ENCODE results near the gene DCUN1D4. TPM values are rescaled to one million over a fixed set of nuclear protein-coding genes. Genes with fewer than 3 reads are reported as not detected.

Gene DCUN1D4
- total RNA-seq, 1 experiment from 2014 or later = 42.8 TPM

DNA sequence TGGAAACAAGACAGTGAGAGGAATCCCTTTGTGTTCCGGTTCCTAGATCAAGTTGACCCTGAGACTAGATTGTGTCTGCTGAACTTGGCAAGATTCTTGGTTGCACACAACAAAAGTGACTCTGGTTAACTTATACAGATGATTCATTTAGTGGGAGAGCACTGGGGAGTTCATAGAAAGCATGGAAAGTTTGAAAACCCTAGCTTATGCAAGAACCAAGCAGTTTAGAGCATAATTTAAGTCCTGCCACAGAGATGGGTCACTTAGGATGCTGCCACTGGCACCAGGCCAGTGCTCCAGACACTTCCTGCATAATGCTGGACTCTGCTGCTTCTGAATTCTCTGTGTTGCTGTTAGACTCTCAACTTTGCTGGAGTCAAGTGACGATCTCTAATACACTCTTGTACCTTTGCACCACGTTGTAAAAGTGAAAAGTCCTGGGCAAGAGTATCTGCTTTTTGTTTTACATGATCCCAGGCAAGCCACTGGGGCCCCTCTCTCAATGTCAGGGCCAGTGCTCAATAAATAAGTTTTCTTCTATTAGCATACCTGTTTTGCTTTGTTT, 12.7 kb upstream of the DCUN1D4 start:
- no peaks in the 10 kb centered on the region for H3K36me3 Mint-ChIP-seq (ENCODE audit: insufficient read depth, unreplicated experiment)
- intact Hi-C loops (cut with micrococcal nuclease; ENCODE audit: unreplicated experiment) = no loop called here
- no peaks in the 10 kb centered on the region for H3K27me3 ChIP-seq (replicated peaks; ENCODE audit: control insufficient read depth, insufficient read depth, low read length)
- no peak overlapping the region for H3K4me3 Mint-ChIP-seq (ENCODE audit: unreplicated experiment)
- no peaks in the 10 kb centered on the region for H3K9me3 Mint-ChIP-seq (ENCODE audit: unreplicated experiment)
- no TSS peak for BruUV-seq (replicated peaks)
- CTCF ChIA-PET = no interaction called here
- POLR2A ChIA-PET = no interaction called here
- TF ChIP-seq, protein P1, sequence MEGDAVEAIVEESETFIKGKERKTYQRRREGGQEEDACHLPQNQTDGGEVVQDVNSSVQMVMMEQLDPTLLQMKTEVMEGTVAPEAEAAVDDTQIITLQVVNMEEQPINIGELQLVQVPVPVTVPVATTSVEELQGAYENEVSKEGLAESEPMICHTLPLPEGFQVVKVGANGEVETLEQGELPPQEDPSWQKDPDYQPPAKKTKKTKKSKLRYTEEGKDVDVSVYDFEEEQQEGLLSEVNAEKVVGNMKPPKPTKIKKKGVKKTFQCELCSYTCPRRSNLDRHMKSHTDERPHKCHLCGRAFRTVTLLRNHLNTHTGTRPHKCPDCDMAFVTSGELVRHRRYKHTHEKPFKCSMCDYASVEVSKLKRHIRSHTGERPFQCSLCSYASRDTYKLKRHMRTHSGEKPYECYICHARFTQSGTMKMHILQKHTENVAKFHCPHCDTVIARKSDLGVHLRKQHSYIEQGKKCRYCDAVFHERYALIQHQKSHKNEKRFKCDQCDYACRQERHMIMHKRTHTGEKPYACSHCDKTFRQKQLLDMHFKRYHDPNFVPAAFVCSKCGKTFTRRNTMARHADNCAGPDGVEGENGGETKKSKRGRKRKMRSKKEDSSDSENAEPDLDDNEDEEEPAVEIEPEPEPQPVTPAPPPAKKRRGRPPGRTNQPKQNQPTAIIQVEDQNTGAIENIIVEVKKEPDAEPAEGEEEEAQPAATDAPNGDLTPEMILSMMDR (IDR thresholded peaks at IDR 0.05; ENCODE audit: insufficient read depth in 1 of 2, low read depth in 1 of 2, low read length in 1 of 2, severe bottlenecking in 1 of 2, unreplicated experiment in 1 of 2) = no peak
- H3K4me1 Mint-ChIP-seq (ENCODE audit: low read depth, unreplicated experiment) = no peaks in the 10 kb centered on the region
- H3K27me3 Mint-ChIP-seq (ENCODE audit: insufficient read depth, unreplicated experiment) = peaks cover 8% of the 10 kb centered on the region
- H3K36me3 ChIP-seq (ENCODE audit: control insufficient read depth, insufficient read depth, low read length) = no peaks in the 10 kb centered on the region
- H3K4me3 ChIP-seq (ENCODE audit: low read depth, low read length) = no peak overlapping the region
- no peaks in the 10 kb centered on the region for H3K9me3 ChIP-seq
- no peaks in the 10 kb centered on the region for H3K4me1 ChIP-seq
- DNase-seq = no peak
- H3K27ac Mint-ChIP-seq (ENCODE audit: unreplicated experiment) = no peak overlapping the region

GRCh38 chr4:51831133-51831532, 11.8 kb upstream of the DCUN1D4 start:
- no peaks in the 10 kb centered on the region for H3K4me1 Mint-ChIP-seq (ENCODE audit: low read depth, unreplicated experiment)
- Histone ChIP-seq H3K27me3 (replicated peaks; ENCODE audit: control insufficient read depth, insufficient read depth, low read length) (no peaks in the 10 kb centered on the region), H3K36me3 (ENCODE audit: control insufficient read depth, insufficient read depth, low read length) (no peaks in the 10 kb centered on the region), H3K4me3 (ENCODE audit: low read depth, low read length) (no peak overlapping the region), H3K4me1 (no peaks in the 10 kb centered on the region), H3K9me3 (no peaks in the 10 kb centered on the region)
- H3K4me3 Mint-ChIP-seq (ENCODE audit: unreplicated experiment) = no peak overlapping the region
- no peak overlapping the region for H3K27ac Mint-ChIP-seq (ENCODE audit: unreplicated experiment)
- TF ChIP-seq, protein P1 (IDR thresholded peaks at IDR 0.05; ENCODE audit: insufficient read depth in 1 of 2, low read depth in 1 of 2, low read length in 1 of 2, severe bottlenecking in 1 of 2, unreplicated experiment in 1 of 2) = peak; percentile 68 to 78
- no peaks in the 10 kb centered on the region for H3K9me3 Mint-ChIP-seq (ENCODE audit: unreplicated experiment)
- POLR2A ChIA-PET = no interaction called here
- DNase-seq = peak; percentile 64 to 75
- H3K36me3 Mint-ChIP-seq (ENCODE audit: insufficient read depth, unreplicated experiment) = no peaks in the 10 kb centered on the region
- peaks cover 8% of the 10 kb centered on the region for H3K27me3 Mint-ChIP-seq (ENCODE audit: insufficient read depth, unreplicated experiment)
- BruUV-seq (replicated peaks) = no TSS peak
- intact Hi-C loops (cut with micrococcal nuclease; ENCODE audit: unreplicated experiment) = loop anchor here (1.0 kb wide), 3 partner anchors 64 to 195 kb away; no protein-coding TSS in a partner anchor
- CTCF ChIA-PET = no interaction called here

DNA sequence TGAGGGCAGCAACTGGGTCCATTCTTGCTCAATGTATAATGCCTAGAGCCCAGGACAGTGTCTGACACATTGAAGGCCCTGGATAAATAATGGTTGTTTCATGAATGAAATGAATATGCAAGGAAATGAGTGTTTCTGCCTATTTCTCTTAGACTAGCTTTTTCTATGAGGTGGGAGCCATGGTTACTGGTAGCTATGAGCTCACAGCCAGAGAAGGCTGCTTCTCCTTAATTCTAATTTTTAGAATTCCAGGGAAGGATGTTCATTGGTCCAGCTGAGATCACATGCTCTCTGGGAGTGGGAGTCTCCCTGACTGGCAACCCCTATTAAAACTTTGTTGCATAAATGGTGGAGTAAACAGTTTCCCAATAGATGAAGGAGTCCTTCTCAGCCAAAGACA, 9.7 kb upstream of the DCUN1D4 start:
- no peak for DNase-seq
- no peak overlapping the region for H3K27ac Mint-ChIP-seq (ENCODE audit: unreplicated experiment)
- no peaks in the 10 kb centered on the region for H3K36me3 ChIP-seq (ENCODE audit: control insufficient read depth, insufficient read depth, low read length)
- H3K4me1 Mint-ChIP-seq (ENCODE audit: low read depth, unreplicated experiment) = no peaks in the 10 kb centered on the region
- no peaks in the 10 kb centered on the region for H3K9me3 Mint-ChIP-seq (ENCODE audit: unreplicated experiment)
- no TSS peak for BruUV-seq (replicated peaks)
- TF ChIP-seq, protein P1 (IDR thresholded peaks at IDR 0.05; ENCODE audit: insufficient read depth in 1 of 2, low read depth in 1 of 2, low read length in 1 of 2, severe bottlenecking in 1 of 2, unreplicated experiment in 1 of 2) = no peak
- intact Hi-C loops (cut with micrococcal nuclease; ENCODE audit: unreplicated experiment) = no loop called here
- peaks cover 6% of the 10 kb centered on the region for H3K27me3 Mint-ChIP-seq (ENCODE audit: insufficient read depth, unreplicated experiment)
- H3K36me3 Mint-ChIP-seq (ENCODE audit: insufficient read depth, unreplicated experiment) = no peaks in the 10 kb centered on the region
- no peak overlapping the region for H3K4me3 ChIP-seq (ENCODE audit: low read depth, low read length)
- H3K4me1 ChIP-seq = no peaks in the 10 kb centered on the region
- ChIA-PET POLR2A (no interaction called here), CTCF (no interaction called here)
- H3K27me3 ChIP-seq (replicated peaks; ENCODE audit: control insufficient read depth, insufficient read depth, low read length) = no peaks in the 10 kb centered on the region
- H3K4me3 Mint-ChIP-seq (ENCODE audit: unreplicated experiment) = no peak overlapping the region
- no peaks in the 10 kb centered on the region for H3K9me3 ChIP-seq

Measured in Caco-2 (cell line).